B cell (primary cell): Measurements from ENCODE around the gene NCEH1. TPM values are rescaled to one million over a fixed set of nuclear protein-coding genes. Genes with fewer than 3 reads are reported as not detected.

Source experiments
- ATAC-seq: fragments of 200-7000 bp; cut with Tn5 transposase; one replicate; pipeline ENCODE4 v1.10.0; 2021; ENCODE audit warnings: low read depth, mild to moderate bottlenecking, moderate number of reproducible peaks, moderate library complexity
- CTCF ChIA-PET: fragments of 350-600 bp; sonication (Branson Sonifier 250); formaldehyde crosslinking; loops from one replicate; lab custom pipeline; 2021; ENCODE audit warnings: antibody characterized with exemption, inconsistent platforms; lab: Charles Lee
- POLR2A ChIA-PET: fragments of 350-600 bp; sonication (Branson Sonifier 250); formaldehyde crosslinking; loops from one replicate; lab custom pipeline; 2021; ENCODE audit warnings: antibody characterized with exemption; lab: Charles Lee
- DNase-seq: peaks from one replicate; pipeline ENCODE4 v3.0.0; 2013
- H2AFZ ChIP-seq: 2 replicates; pipeline ENCODE4 v1.6.1; 2012; ENCODE audit warnings: mild to moderate bottlenecking, low read depth, low read length; ENCODE audit not compliant: insufficient read depth, poor library complexity, severe bottlenecking
- H3K27ac ChIP-seq, 2 donors: 1 replicate in 1 of 2; 2 replicates in 1 of 2; pipeline ENCODE4 v1.5.1; 2012 to 2013; ENCODE audit warnings: low read length in 2 of 2, mild to moderate bottlenecking in 2 of 2, moderate library complexity in 1 of 2
- H3K27me3 ChIP-seq, 4 experiments: fragments of 200-600 bp in 1 of 4; sonication (generic) in 1 of 4; replicated peaks in 1 of 4; 1 replicate in 2 of 4; 2 replicates in 2 of 4; pipeline versions ENCODE4 v1.6.1 to v1.7.0; 2013 to 2016; ENCODE audit warnings: low read length in 3 of 4, mild to moderate bottlenecking in 2 of 4, mixed read lengths in 1 of 4, moderate library complexity in 1 of 4; ENCODE audit not compliant: insufficient read depth in 4 of 4, control insufficient read depth in 3 of 4; ENCODE audit errors: control extremely low read depth in 1 of 4
- H3K36me3 ChIP-seq, 2 experiments: replicated peaks in 1 of 2; 1 replicate in 1 of 2; 2 replicates in 1 of 2; pipeline versions ENCODE4 v1.6.1 to v1.7.1; 2013; ENCODE audit warnings: low read length in 1 of 2; ENCODE audit not compliant: insufficient read depth in 2 of 2, control insufficient read depth in 1 of 2; ENCODE audit errors: control extremely low read depth in 1 of 2, extremely low read depth in 1 of 2
- H3K4me1 ChIP-seq, 2 donors: fragments of 200-600 bp in 1 of 2; sonication (generic) in 1 of 2; 1 replicate in 1 of 2; 2 replicates in 1 of 2; pipeline versions ENCODE4 v1.5.1 to v1.6.1; 2013 to 2017; ENCODE audit warnings: low read length in 2 of 2; ENCODE audit not compliant: control insufficient read depth in 2 of 2, insufficient read depth in 2 of 2
- H3K4me2 ChIP-seq: replicated peaks from 2 replicates; pipeline ENCODE3; 2012; ENCODE audit warnings: mild to moderate bottlenecking, low read depth, low read length; ENCODE audit not compliant: poor library complexity, severe bottlenecking
- H3K4me3 ChIP-seq, 5 experiments: fragments of 200-600 bp in 1 of 5; sonication (generic) in 1 of 5; 1 replicate in 3 of 5; 2 replicates in 2 of 5; pipeline versions ENCODE4 v1.5.1 to v1.7.0; 2011 to 2016; ENCODE audit warnings: low read length in 4 of 5, mild to moderate bottlenecking in 4 of 5, low read depth in 2 of 5, control low read depth in 1 of 5, moderate library complexity in 1 of 5; ENCODE audit not compliant: insufficient read depth in 1 of 5; ENCODE audit errors: control extremely low read depth in 1 of 5, extremely low read depth in 1 of 5
- H3K79me2 ChIP-seq: fragments of 200-600 bp; sonication (generic); one replicate; pipeline ENCODE4 v1.6.0; 2016; ENCODE audit warnings: low read length; ENCODE audit not compliant: control insufficient read depth, insufficient read depth
- H3K9ac ChIP-seq: fragments of 200-600 bp; sonication (generic); 2 replicates; pipeline ENCODE4 v1.6.1; 2017; ENCODE audit warnings: mild to moderate bottlenecking, low read length, moderate library complexity
- H3K9me3 ChIP-seq, 3 donors: one replicate each; pipeline versions ENCODE4 v1.6.1 to v1.7.1; 2013; ENCODE audit warnings: low read length in 2 of 3; ENCODE audit not compliant: control insufficient read depth in 2 of 3, insufficient read depth in 1 of 3; ENCODE audit errors: control extremely low read depth in 1 of 3
- H4K20me1 ChIP-seq: 2 replicates; pipeline ENCODE4 v1.6.0; 2012; ENCODE audit warnings: mild to moderate bottlenecking, low read length; ENCODE audit not compliant: insufficient read depth, control insufficient read depth, poor library complexity, severe bottlenecking
- H3K27ac Mint-ChIP-seq: one replicate; pipeline ENCODE4 v1.8.0; 2021; ENCODE audit warnings: mixed read lengths
- H3K27me3 Mint-ChIP-seq: one replicate; pipeline ENCODE4 v1.8.0; 2021; ENCODE audit warnings: mixed read lengths
- H3K4me1 Mint-ChIP-seq: one replicate; pipeline ENCODE4 v1.8.0; 2021; ENCODE audit warnings: mixed read lengths
- H3K4me3 Mint-ChIP-seq: one replicate; pipeline ENCODE4 v1.8.0; 2021; ENCODE audit warnings: mixed read lengths
- H3K9me3 Mint-ChIP-seq: one replicate; pipeline ENCODE4 v1.8.0; 2022; ENCODE audit warnings: mixed read lengths; ENCODE audit not compliant: insufficient read depth
- CTCF ChIP-seq: fragments of 200-600 bp; IDR thresholded peaks from one replicate; pipeline ENCODE4 v1.8.0; 2022; ENCODE audit warnings: antibody characterized with exemption, mild to moderate bottlenecking
- EZH2 ChIP-seq: IDR thresholded peaks from 2 replicates; pipeline ENCODE4 v1.6.1; 2012; ENCODE audit warnings: borderline replicate concordance, low read depth, mild to moderate bottlenecking, moderate library complexity, low read length; ENCODE audit not compliant: insufficient read depth, poor library complexity, severe bottlenecking
- WGBS: methylation state at CpG from one replicate; pipeline ENCODE4 v1.1.5; 2013; ENCODE audit warnings: missing lambda C conversion rate; ENCODE audit not compliant: insufficient coverage; 5-methylcytosine and 5-hydroxymethylcytosine counted together
- intact Hi-C: fragments of 100-400 bp; cut with micrococcal nuclease; formaldehyde crosslinking; loops from one replicate; pipeline ENCODE4 v1.10.0; 2022
- polyA plus RNA-seq: library from polyadenylated mRNA; depleted of rRNA; stranded (reverse); fragments of >200 nt; gene quantifications from 2 replicates; pipeline ENCODE4 v1.2.3, GENCODE V29; 2012
- total RNA-seq, 2 donors: library from RNA; stranded (reverse); fragments of 120-200 nt in 1 of 2; gene quantifications; 1 replicate in 1 of 2; 2 replicates in 1 of 2; pipeline versions ENCODE4 v1.2.3 to v1.2.4, GENCODE V29; 2013 to 2022

Gene NCEH1
- total and polyA plus RNA-seq, 2 donors (not counting 1 experiment from before 2014, with no cell fraction given), result 3.4 to 8.6 TPM

- Histone ChIP-seq H3K9me3 (no peaks in the 10 kb centered on the region), H3K9ac (no peak overlapping the region), H4K20me1 (no peaks in the 10 kb centered on the region), H3K27ac (no peak overlapping the region), H3K4me1 (no peaks in the 10 kb centered on the region), H2AFZ (no peak overlapping the region), H3K27me3 (no peaks in the 10 kb centered on the region), H3K4me2 (no peak overlapping the region), H3K4me3 (no peak overlapping the region), H3K36me3 (no peaks in the 10 kb centered on the region), H3K79me2 (no peaks in the 10 kb centered on the region)
- no peak for TF ChIP-seq EZH2
- no peak for TF ChIP-seq CTCF
- no peaks in the 10 kb centered on the region for H3K9me3 Mint-ChIP-seq
- H3K4me1 Mint-ChIP-seq, result no peaks in the 10 kb centered on the region
- no peak for DNase-seq
- H3K4me3 Mint-ChIP-seq, result no peak overlapping the region
- intact Hi-C loops, result no loop called here
- WGBS, result 93% methylated on average over 3 of the region's 3 CpGs
- no peak for ATAC-seq
- CTCF ChIA-PET, result interaction anchor here (1.2 kb wide), 1 partner anchor 10 kb away, joined by 7 read pairs; no protein-coding TSS in a partner anchor
- POLR2A ChIA-PET, result no interaction called here
- peaks cover 4% of the 10 kb centered on the region for H3K27me3 Mint-ChIP-seq
- no peak overlapping the region for H3K27ac Mint-ChIP-seq
These were observed 105.8 kb downstream of the NCEH1 start for GRCh38 chr3:172604895-172605646.
